Left colon (tissue), 2 donors: Measurements from ENCODE around the gene ENDOV. TPM values are rescaled to one million over a fixed set of nuclear protein-coding genes. Genes with fewer than 3 reads are reported as not detected.
A peak's percentile ranks its signal among the peaks of the same experiment; 100 is the strongest.

ENCODE experiments used
- ATAC-seq: fragments of 200-7000 bp; cut with Tn5 transposase; one replicate; pipeline ENCODE4 v1.9.1; 2020; ENCODE audit warnings: mild to moderate bottlenecking, moderate library complexity
- DNase-seq, 2 donors: peaks; one replicate each; pipeline ENCODE4 v3.0.0-alpha.2; 2020
- intact Hi-C, 2 donors: fragments of 100-400 bp; cut with DNase I in 1 of 2; cut with micrococcal nuclease in 1 of 2; formaldehyde crosslinking; loops; one replicate each; pipeline versions ENCODE4 v1.11.2 to v1.14.0; 2022; cut with DNase I, micrococcal nuclease
- total RNA-seq, 2 donors: library from RNA; stranded (reverse); fragmentation: NEBNext Ultra II Directional; extraction: Animal tissue kit (Norgen Biotek cat#: 25700); gene quantifications; one replicate each; pipeline ENCODE4 v1.2.1, GENCODE V29; 2021
- donor health status: DM: no; HTN: no; CAD: no.
- donor health status: DM: yes; HTN: yes; CAD: no.

Gene ENDOV
- total RNA-seq, 2 donors from 2014 or later = 23.2 to 25.5 TPM

DNA sequence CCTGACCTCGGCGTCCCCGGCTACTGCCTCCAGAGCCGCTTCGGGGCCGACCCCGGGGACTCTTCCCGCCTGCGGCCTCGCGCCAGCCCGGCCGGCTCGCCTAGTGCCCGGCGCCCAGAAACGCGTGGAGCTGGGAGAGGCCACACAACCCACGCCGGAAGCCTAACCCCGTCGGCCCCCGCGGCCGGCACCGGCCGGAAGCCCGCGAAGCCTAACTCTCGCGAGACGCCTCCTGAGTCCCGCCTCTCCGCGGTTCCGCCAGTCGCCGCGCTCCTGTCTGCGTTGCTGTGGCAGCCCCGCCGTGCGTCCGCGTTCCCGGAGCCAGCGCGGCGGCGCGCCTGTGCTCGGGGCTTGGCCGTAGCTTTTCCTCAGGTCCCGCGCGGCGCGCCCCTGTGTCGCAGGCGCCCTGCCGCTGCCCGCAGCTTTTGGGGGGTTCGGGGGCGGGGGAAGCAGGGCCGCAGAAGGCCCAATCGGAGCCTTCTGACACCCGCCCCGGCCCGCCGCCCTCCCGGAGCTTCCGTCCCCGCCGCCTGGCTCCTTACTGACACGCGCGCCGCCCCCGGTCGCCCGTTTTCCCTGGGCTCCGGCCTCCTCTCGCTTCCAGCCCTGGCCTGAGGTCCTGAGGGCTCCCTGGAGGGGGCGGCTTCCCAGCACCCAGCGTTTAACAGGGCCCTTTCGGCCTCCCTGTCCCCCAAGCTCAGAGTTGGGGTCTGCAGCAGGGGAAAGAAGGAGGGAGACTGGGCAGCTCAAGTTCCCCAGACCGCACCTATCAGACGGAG lies 39.8 kb downstream of the ENDOV start:
- peak; percentile 96 for ATAC-seq
- intact Hi-C loops = no loop called here
- peak; percentile 96 to 98 for DNase-seq

- DNase-seq (no peak), ATAC-seq (peak; percentile 62)
- intact Hi-C loops = no loop called here
These were observed 40.4 kb downstream of the ENDOV start for GRCh38 chr17:80455336-80455710.

- ATAC-seq = no peak
- no peak for DNase-seq
- intact Hi-C loops = no loop called here
These were observed 40.8 kb downstream of the ENDOV start for GRCh38 chr17:80455784-80456183.

DNA sequence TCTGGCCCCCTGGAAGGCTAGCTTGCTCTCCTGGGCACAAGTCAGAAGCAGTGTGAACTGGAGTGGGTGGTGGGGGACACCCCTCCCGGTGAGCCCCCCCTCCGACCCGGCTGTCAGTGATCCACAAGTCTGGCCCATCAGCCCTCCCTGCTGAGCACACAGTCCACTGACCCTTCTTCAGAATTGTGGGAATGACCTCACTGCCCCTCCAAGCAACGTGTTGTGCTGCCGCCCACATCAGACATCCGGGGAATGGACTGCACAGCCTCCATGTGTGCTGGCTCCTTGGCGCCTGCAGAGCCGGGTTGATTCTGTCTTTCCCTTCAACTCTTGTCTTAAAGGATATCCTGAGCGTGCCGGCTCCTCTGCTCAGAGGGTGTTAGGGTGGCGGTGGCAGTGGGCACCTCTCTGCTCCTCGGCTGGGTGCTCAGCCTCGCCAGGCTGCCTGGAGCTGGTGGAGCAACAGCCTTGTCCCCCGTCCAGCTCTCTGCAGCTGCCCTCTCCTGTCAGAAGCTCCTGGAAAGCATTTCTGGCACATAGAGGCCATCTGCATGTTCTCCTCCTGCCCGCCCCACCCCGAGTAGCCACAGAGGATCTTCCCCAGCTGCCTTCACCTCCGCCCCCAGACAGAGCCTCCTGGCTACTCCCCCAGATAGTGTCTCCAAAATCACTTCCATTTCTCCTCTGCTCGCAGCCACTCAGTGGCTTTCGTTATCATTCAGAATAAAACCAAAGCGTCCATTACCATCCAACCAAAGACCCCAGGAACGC lies 41.7 kb downstream of the ENDOV start:
- ATAC-seq (no peak), DNase-seq (peak in 1 of 2 donors; percentile 63)
- intact Hi-C loops = no loop called here

GRCh38 chr17:80457236-80457856 lies 42.4 kb downstream of the ENDOV start:
- no peak for DNase-seq
- intact Hi-C loops = no loop called here
- ATAC-seq = no peak

DNA sequence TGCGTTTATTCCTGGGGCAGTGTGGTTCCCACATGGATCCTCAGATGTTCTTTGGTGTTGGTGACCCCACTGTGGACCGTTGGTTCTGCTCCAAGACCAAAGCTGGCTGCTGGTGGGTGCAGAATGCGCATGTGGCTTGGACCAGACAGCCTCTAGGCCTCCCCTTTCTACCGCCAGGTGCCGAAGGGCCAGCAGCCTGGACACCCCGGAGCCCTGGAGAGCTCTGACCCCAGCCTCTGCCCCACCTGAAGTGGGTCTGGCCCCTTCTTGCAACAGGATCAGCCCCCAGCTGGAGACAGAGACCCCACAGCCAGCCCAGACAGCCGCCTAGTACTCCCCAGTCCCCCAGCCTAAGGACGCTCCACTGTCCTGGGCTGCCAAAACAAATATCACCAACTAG lies 43.0 kb downstream of the ENDOV start:
- intact Hi-C loops = no loop called here
- ATAC-seq (no peak), DNase-seq (no peak)

DNA sequence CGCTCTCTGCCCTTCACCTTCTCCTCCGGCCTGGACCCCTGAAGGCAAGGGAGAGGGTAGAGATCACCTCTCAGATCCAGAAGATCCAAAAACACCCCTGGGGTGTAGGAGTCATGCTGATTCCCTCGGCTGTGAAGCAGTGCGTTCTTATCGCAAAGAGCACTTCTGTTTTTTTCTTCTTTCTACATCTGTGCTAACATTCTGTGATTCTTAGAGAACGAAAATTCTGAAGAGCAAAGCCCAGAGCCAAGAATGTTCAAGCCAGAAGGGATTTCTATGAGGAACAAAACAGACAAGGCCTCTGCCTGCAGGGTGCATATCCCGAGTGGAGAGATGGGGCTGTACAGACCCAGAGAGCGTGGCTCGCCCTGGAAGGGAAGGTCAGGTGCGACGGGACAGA lies 44.3 kb downstream of the ENDOV start:
- no peak for ATAC-seq
- intact Hi-C loops = no loop called here
- DNase-seq = no peak

- ATAC-seq = peak; percentile 18
- DNase-seq = peak in 1 of 2 donors; percentile 46
- intact Hi-C loops = no loop called here
These were observed 45.5 kb downstream of the ENDOV start for GRCh38 chr17:80460429-80460834.

DNA sequence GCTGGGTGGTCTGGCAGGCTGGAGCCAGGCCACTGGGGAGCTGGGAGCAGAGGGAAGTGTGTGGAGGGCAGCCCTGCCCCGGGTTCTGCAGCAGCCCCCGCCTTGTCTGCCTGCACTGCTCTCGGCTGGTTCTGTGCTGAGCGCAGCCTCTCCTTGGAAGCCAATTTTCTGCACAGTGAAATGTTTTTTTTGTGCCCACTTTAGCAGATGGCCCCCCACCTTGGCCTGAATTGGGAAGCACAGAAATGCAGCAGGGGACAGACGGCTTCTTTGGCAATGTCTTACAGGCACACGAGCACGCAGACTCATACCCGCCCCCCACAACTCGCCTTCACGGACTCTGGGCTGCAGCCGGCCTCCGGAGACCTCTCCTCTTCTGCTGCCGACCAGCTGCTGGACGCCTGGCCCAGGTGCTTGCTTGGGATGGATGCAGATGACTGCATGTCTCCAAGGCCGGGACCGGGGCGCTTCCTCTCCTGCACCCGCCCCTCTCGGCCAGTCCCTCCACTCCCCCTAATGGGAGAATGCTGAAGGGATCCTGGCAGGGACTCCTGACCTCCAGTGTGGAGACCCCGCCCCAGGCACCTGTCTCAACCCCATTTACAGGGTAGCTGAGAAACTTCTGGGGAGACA lies 46.7 kb downstream of the ENDOV start:
- intact Hi-C loops = no loop called here
- ATAC-seq = no peak
- no peak for DNase-seq

- ATAC-seq (no peak), DNase-seq (no peak)
- intact Hi-C loops = no loop called here
These were observed 48.9 kb downstream of the ENDOV start for GRCh38 chr17:80463784-80464400.

- DNase-seq (no peak), ATAC-seq (no peak)
- intact Hi-C loops = no loop called here
These were observed 49.5 kb downstream of the ENDOV start for GRCh38 chr17:80464486-80464885.

- intact Hi-C loops = no loop called here
- ATAC-seq (no peak), DNase-seq (no peak)
These were observed 50.5 kb downstream of the ENDOV start for GRCh38 chr17:80465327-80465974.

- ATAC-seq (no peak), DNase-seq (no peak)
- intact Hi-C loops = no loop called here
These were observed 51.3 kb downstream of the ENDOV start for GRCh38 chr17:80466188-80466705.

- no peak for DNase-seq
- intact Hi-C loops = no loop called here
- no peak for ATAC-seq
These were observed 53.3 kb downstream of the ENDOV start for GRCh38 chr17:80468242-80468641.

DNA sequence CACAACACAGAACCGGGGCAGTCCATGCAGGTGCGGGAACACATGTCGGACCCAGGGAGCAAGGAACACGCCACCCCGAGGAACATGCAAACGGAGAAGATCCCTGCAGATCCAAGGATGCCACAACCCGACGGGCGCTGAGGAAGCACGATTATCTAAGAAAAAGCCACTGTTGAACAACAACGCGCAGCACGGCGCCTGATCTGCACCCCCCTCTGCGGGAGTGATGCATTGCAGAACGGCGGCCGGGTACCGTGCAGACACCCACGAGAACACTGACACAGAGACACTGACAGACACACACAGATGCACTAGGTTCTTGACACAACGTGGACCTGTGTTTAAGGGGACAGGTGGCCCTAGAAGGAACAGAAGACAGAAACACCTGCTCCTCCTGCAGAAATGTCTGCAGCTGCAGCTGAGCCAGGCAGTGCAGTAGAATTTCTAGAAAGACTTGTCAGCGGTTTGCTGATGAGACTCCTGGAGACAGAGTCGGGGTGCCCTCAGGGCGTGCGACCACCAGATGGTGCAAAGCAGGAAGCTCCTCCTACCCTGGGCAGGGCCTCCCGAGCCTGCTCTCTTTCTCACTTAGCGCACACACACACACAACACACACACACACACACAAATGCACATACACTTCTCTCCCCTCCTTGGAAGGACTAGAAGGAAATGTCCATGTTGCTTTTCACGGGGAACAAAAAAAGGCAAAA lies 54.0 kb downstream of the ENDOV start:
- DNase-seq = no peak
- intact Hi-C loops = no loop called here
- no peak for ATAC-seq

DNA sequence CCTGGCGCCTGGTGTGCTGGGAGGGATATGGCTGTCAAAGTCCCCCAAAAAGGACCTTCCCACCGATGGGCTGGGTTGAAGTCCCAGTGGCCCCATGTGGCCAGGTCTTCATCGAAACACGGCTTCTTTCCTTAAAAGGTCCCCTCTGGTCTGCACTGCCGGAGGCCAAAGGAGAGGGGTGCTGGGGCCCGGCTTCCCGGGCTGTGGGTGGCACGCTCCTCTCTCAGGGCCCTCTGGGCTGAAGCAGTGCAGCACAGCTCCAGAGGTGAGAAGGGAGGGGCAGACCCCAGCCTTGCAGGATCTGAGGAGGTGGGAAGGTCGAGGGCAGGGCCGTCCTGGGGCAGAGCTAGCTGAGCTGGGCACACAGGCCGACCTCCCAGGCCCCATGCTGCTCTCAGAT lies 54.7 kb downstream of the ENDOV start:
- intact Hi-C loops = no loop called here
- DNase-seq (no peak), ATAC-seq (no peak)

DNA sequence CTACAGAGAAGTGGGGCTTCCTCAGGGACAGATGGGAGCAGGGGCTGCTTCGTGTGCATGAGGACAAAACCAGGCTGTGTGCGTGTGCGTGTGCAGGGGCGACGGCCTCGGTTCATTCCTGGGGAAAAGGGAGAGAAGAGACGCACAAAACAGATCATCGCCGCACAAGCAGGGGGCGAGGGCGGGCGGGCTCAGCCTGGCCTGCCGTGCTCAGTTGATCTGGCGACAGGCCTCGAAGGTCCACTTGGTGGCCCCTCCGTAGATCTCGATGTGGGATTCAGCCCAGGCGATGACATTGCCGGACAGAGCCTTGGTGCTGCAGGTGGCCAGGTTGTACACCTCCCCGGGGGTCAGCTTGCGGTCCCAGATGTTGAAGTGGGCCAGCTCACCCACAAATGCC lies 55.6 kb downstream of the ENDOV start:
- intact Hi-C loops = no loop called here
- ATAC-seq = no peak
- DNase-seq = no peak

DNA sequence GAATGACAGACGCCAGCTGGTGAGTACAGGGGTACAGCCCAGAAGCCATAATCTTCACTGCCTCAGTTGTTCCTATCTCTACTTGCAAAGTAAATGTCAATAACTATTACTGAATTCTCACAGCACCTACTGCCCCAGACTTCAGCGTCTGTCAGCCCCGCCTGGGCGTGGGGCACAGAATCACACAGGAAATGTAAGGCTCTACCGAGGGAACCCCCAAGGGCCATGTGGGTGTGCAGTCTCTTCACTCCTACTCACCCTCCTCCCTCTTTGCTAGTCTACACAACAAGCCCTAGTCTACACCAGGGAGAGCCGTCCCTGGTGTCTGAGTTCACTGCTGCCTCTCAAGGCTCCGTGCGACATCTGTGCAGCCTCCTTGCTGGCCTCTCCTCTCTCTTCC lies 57.0 kb downstream of the ENDOV start:
- DNase-seq (no peak), ATAC-seq (no peak)
- intact Hi-C loops = no loop called here
